DMS53 treated with DMSO at 0.1 percent for 48 hours (cell line): Measurements from ENCODE around the gene STAG3.
"Not testable (repeated sequence)": the region's sequence is repeated elsewhere in the genome, so short reads cannot be mapped to it uniquely, and the experiment has no call there.

ENCODE experiments used
- DNase-seq: peaks from one replicate; lab custom pipeline; 2025; ENCODE audit not compliant: unreplicated experiment; lab: John Stamatoyannopoulos, UW

STAG3 gene

DNA sequence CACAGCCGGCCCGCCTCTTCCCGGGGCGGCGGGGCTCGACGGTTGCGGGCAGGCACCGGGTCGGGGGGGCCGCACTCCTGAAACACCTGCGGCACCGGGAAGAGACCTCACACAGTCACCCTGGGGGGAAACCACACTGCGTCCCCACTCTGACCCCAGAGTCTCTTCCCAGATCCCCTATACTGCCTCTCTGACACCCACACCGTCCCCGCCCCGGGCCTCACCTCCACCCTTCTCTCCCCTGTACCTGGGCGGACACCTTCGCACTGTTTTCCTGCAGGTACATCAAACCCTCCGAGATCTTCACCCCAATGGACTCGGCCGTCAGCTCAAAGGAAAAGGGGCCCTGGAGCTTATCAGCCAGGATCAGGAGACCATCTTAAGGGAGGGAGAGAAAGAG, 5.9 kb upstream of the STAG3 start:
- DNase-seq, result no peak

GRCh38 chr7:100173806-100174495, 3.8 kb upstream of the STAG3 start:
- no peak for DNase-seq

DNA sequence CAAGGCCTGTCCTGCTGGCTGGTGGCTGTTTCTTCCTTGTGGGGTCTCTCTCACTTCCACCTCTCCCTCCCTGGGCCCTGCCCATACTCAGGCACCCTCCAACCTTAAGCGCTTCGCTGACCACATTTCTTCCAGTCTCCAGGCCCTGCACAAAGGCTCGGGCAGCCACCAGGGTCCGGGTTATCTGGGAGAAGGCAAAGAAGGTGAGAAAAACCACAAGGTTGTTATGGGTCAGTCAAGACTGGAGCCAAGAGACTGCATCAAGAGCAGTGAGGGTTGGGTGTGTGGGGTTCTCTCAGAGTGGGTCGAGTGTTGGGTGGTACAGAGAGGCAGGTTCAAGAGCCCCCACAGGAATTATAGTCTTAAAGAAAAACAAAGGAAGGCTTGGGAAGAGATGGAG, 3.1 kb upstream of the STAG3 start:
- DNase-seq, result no peak

DNA sequence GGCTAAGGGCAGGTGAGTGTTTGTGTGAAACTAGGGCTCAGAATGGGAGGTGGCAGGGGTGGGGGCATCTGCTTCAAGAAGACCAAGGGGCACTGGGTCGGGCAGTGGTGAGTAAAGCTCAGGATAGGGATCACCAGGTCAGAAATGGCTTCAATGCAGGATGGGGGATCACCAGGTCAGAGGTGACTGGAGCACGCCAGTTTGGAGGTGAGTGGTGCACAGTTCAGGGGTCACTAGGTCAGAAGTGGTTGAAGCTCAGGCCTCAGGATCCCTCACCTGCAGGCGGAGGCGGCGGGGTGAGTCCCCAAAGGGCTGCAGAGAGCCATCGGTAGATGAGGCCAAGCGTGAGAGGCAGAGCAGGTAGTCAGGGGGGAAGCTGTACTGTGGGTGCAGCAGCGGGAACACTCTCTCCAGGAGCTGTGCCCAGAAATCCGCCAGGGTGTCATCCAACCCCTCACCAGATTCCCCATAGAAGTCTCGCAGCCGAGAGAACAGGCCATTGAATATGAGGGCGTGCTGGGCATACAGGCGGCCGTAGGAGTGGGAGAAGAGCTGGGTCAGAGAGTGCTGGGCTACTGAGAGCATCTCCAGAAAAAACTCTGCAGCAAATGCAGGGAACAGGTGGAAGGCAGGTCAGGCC, 2.3 kb upstream of the STAG3 start:
- DNase-seq, result no peak

GRCh38 chr7:100176096-100177044, 1.3 kb upstream of the STAG3 start:
- DNase-seq, result no peak

- DNase-seq, result not testable (repeated sequence)
Measured at GRCh38 chr7:100180084-100180483, 2.4 kb downstream of the STAG3 start.

GRCh38 chr7:100182616-100183015, 4.9 kb downstream of the STAG3 start:
- DNase-seq, result not testable (repeated sequence)

DNA sequence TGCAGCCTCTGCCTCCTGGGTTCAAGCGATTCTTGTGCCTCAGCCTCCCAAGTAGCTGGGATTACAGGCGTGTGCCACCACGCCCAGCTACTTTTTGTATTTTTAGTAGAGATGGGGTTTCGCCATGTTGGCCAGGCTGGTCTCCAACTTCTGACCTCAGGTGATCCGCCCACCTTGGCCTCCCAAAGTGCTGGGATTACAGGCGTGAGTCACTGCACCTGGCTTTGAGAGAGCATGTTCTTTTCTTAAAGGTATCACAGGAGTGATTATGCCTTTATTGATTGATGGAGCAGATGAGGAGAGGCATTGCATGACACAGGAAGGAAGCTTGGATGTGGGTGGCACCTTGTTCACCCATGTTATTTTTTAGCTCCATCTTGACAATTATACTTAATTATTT, 5.4 kb downstream of the STAG3 start:
- DNase-seq, result not testable (repeated sequence)

DNA sequence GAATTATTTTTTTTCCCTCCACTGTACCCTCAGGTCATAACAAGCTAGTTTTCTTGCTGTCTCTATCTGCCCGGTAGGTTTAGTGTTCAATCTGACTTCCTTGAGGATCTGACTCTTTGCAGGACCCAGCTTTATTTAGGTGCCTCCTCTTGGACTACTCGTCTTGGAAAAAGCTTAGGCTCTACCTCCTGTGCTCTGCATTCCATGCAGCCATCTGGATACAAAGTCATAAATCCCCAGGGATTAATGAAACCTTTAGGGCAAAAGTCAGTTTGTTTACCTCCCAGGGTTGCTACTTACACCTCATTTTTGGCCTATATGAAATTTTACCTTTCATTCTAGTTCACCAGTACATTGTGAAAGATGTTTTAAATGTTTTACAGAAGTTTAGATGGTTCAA, 8.0 kb downstream of the STAG3 start:
- no peak for DNase-seq

GRCh38 chr7:100189061-100189460, 11.3 kb downstream of the STAG3 start:
- no peak for DNase-seq

DNA sequence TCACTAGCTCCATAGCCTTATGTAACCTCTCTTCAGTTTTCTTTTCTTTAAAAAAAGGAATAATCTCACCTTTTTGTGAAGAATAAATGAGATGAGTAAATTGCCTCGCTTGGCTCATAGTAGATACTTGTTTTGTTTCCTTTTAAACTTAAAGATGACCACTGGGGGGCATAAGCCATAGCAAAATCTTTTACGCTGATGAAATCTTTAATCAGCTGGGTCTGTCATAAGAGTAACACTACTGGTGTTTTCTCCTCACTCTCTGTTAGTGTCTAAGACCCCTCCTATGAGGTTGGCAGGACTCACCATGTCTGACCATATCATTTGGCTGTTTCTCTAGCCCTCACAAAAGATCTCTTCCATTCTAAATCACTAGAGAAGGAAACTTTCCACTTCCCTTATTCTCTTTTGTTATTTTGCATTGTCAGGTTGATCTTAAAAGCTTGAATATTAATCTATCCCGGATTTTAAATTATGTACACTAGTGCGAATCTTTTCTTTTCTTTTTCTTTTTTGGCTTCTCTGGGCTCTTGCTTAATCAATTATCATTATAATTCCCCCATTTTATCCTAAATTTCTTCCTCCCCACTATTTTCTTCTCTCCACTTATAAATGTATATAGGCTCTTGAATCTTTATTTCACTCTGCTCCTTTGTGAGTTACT, 12.5 kb downstream of the STAG3 start:
- DNase-seq, result no peak

GRCh38 chr7:100191775-100192174, 14.1 kb downstream of the STAG3 start:
- no peak for DNase-seq

- DNase-seq, result not testable (repeated sequence)
Measured at GRCh38 chr7:100192281-100192862, 14.7 kb downstream of the STAG3 start.

- no peak for DNase-seq
Measured at GRCh38 chr7:100192969-100193368, 15.3 kb downstream of the STAG3 start.

DNA sequence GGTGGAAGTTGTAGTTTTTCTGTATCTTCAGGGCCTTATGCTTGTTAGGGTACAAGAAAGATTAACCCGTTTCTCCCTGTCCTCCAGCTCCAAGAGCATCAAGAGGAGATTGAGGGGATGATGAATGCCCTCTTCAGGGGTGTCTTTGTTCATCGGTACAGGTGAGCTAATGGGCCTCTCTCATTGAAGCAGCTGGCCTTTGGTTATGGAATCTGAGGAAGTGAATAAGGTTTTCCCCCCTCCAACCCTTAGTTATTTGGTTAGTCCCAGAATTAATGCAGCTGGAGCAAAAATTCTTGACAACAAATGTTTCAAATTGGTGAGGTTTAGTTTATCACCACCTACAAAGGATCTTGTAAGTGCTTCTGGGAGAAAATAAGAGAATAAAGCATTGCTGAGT, 17.5 kb downstream of the STAG3 start:
- no peak for DNase-seq

- DNase-seq, result not testable (repeated sequence)
Measured at GRCh38 chr7:100195901-100196322, 18.2 kb downstream of the STAG3 start.

GRCh38 chr7:100198266-100198665, 20.5 kb downstream of the STAG3 start:
- no peak for DNase-seq

DNA sequence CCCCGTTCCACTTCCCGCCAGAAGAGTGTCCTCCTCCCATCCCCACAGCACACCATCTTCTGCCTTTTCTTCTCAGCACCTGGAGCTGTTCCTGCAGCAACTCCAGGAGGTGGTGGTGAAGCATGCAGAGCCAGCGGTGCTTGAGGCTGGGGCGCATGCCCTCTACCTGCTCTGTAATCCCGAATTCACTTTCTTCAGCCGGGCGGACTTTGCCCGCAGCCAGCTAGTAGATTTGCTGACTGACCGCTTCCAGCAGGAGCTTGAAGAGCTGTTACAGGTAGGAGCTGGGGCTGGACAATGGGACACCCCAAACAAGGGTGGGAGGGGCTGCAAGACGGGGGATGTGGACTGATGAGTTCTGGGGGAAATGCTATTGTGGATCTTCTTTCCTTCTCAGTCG, 23.0 kb downstream of the STAG3 start:
- no peak for DNase-seq

- DNase-seq, result no peak
Measured at GRCh38 chr7:100204454-100204853, 26.7 kb downstream of the STAG3 start.

DNA sequence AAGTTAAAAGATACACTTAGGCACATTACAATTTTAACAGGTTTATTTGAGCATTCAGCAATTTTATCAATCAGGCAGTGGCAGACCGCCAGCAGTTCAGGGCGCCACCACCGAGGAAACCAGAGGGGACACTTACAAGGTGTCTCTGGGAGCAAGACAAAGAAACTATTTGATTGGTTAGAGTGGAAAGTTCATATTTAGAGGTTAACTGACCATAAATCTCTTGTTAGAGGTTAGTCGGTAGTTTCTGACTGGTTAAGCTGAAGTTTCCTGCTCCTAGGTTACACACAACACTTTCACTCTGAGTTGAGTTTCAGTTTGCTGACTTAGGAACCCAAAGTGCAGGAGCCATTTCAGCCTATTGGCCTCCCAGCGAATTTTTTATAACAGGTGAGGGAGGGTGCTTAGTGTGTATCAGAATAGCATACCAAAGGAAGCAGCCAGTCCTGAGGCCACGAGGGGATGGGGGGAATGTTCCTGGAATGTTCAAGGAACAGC, 31.2 kb downstream of the STAG3 start:
- DNase-seq, result no peak

DNA sequence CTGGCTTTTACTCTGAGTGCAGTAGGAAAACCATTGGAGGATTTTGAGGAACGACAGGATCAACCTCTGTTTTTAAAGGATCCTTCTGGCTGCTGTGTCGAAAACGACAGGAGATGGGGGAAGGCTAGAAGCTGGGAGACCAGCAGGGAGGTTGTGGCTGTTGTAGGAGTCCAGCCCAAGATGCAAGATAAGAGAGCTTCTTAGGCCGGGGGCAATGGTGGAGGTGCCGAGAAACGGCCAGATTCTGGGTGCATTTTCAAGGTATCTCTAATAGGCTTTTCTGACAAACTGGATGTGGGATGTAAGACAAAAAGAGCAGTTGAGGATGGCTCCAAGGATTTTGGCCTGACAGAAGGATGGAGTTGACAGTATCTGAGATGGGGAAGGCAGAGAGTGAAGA, 31.8 kb downstream of the STAG3 start:
- no peak for DNase-seq
